ENCODE results near the gene KIDINS220. TPM values are rescaled to one million over a fixed set of nuclear protein-coding genes. Genes with fewer than 3 reads are reported as not detected.
A peak's percentile ranks its signal among the peaks of the same experiment; 100 is the strongest.

KIDINS220 gene
- total RNA-seq, 2 experiments from 2014 or later = 20.8 to 20.9 TPM

- TF ChIP-seq CTCF (IDR thresholded peaks at IDR 0.05) = no peak
- H3K9me3 Mint-ChIP-seq = no peaks in the 10 kb centered on the region
- H3K27ac Mint-ChIP-seq = no peak overlapping the region
- H3K4me1 Mint-ChIP-seq (ENCODE audit: low read depth) = no peaks in the 10 kb centered on the region
- DNase-seq (no peak), ATAC-seq (no peak)
- ChIA-PET CTCF (no interaction called here), POLR2A (no interaction called here)
- H3K36me3 Mint-ChIP-seq (ENCODE audit: low read depth) = peaks cover 8% of the 10 kb centered on the region
- no peaks in the 10 kb centered on the region for H3K27me3 Mint-ChIP-seq
- H3K4me3 Mint-ChIP-seq = no peak overlapping the region
- intact Hi-C loops (cut with micrococcal nuclease) = no loop called here
Measured at GRCh38 chr2:8819194-8819593, 18.2 kb downstream of the KIDINS220 start.

- no peak for TF ChIP-seq CTCF (IDR thresholded peaks at IDR 0.05)
- intact Hi-C loops (cut with micrococcal nuclease) = no loop called here
- no peaks in the 10 kb centered on the region for H3K4me1 Mint-ChIP-seq (ENCODE audit: low read depth)
- peaks cover 9% of the 10 kb centered on the region for H3K36me3 Mint-ChIP-seq (ENCODE audit: low read depth)
- DNase-seq (no peak), ATAC-seq (no peak)
- H3K27me3 Mint-ChIP-seq = no peaks in the 10 kb centered on the region
- no peaks in the 10 kb centered on the region for H3K9me3 Mint-ChIP-seq
- H3K4me3 Mint-ChIP-seq = no peak overlapping the region
- no peak overlapping the region for H3K27ac Mint-ChIP-seq
- ChIA-PET CTCF (no interaction called here), POLR2A (no interaction called here)
Measured at GRCh38 chr2:8817221-8817620, 20.2 kb downstream of the KIDINS220 start.

- no peak for ATAC-seq
- Mint-ChIP-seq H3K4me3 (no peak overlapping the region), H3K27ac (no peak overlapping the region), H3K4me1 (ENCODE audit: low read depth) (peaks cover 19% of the 10 kb centered on the region), H3K9me3 (no peaks in the 10 kb centered on the region), H3K27me3 (no peaks in the 10 kb centered on the region), H3K36me3 (ENCODE audit: low read depth) (peaks cover 51% of the 10 kb centered on the region)
- CTCF ChIA-PET = no interaction called here
- DNase-seq = no peak
- intact Hi-C loops (cut with micrococcal nuclease) = loop anchor here (5.0 kb wide), 1 partner anchor 565 kb away; no protein-coding TSS in a partner anchor
- TF ChIP-seq CTCF (IDR thresholded peaks at IDR 0.05) = no peak
- POLR2A ChIA-PET = no interaction called here
Measured at GRCh38 chr2:8806885-8807704, 30.3 kb downstream of the KIDINS220 start.

GRCh38 chr2:8805278-8806210 is 31.9 kb downstream of the KIDINS220 start:
- H3K4me1 Mint-ChIP-seq (ENCODE audit: low read depth) = peaks cover 19% of the 10 kb centered on the region
- peak overlapping the region; percentile 44 for H3K27ac Mint-ChIP-seq
- CTCF ChIA-PET = interaction anchor here (1.4 to 1.5 kb wide), 2 partner anchors 9 to 11 kb away, joined by 3 to 6 read pairs; no protein-coding TSS in a partner anchor
- no peaks in the 10 kb centered on the region for H3K9me3 Mint-ChIP-seq
- intact Hi-C loops (cut with micrococcal nuclease) = loop anchor here (5.0 kb wide), 1 partner anchor 567 kb away; no protein-coding TSS in a partner anchor
- no peak overlapping the region for H3K4me3 Mint-ChIP-seq
- POLR2A ChIA-PET = interaction anchor here (0.9 kb wide), 1 partner anchor 49 kb away, joined by 3 read pairs; no protein-coding TSS in a partner anchor
- no peaks in the 10 kb centered on the region for H3K27me3 Mint-ChIP-seq
- ATAC-seq (no peak), DNase-seq (no peak)
- peaks cover 48% of the 10 kb centered on the region for H3K36me3 Mint-ChIP-seq (ENCODE audit: low read depth)
- no peak for TF ChIP-seq CTCF (IDR thresholded peaks at IDR 0.05)
